ENCODE measurements around the gene WEE2.
"Not testable (repeated sequence)": the region's sequence is repeated elsewhere in the genome, so short reads cannot be mapped to it uniquely, and the experiment has no call there.

Gene WEE2

GRCh38 chr7:141715794-141716689 is 7.9 kb downstream of the WEE2 start:
- no peak for DNase-seq

DNA sequence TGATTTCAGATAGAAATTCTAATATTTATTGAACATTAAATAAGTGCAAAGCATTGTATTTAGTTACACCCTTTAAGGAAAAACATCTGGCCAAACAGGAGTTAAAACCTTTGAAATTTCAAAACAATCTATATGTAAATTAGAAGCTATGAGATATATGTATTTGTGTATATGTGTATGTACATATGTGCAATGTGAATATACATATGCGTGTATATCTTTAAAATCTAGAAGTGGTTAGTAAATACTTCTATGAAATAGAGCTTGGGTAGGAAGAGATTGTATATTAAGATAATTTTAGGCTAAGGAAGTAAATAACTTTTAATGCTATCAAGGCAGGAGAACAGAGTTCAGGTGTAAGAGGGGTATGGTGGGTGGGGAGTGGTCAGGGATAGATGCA is 9.3 kb downstream of the WEE2 start:
- no peak for DNase-seq

DNA sequence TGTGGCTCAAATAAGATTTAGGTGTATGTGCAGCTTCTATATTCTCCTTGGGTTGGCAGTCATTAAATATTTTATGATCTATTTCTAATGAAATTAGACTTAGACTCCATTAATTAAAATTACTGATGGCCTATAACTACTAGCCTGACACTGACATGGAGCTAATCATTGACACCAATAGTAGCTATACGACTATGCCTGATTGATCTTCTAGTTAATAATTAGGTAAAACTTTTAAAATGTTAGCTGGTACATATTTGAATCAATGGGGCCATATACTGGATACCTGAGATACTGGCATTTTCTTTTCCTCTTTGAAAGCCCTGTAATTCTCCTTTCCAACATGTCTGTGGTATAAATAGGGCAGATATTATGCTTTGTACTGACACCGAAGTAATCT is 14.4 kb downstream of the WEE2 start:
- DNase-seq = no peak

DNA sequence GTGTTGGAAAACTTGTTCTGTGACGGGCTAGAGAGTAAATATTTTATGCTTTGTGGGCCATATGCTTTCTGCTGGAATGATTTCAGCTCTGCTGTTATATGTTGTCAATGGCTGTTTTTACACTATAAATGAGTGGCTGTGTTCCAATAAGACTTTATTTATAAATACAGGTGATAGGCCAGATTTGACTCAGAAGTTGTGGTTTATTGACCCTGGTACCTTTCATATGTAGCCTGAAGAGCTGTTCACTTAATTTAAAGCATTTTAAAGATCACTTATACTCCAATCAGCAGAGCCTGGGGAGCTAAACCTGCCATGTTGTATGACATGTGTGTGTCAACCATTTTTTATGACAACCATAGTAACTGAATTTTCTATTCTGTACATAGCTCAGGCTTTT is 20.9 kb downstream of the WEE2 start:
- no peak for DNase-seq

DNA sequence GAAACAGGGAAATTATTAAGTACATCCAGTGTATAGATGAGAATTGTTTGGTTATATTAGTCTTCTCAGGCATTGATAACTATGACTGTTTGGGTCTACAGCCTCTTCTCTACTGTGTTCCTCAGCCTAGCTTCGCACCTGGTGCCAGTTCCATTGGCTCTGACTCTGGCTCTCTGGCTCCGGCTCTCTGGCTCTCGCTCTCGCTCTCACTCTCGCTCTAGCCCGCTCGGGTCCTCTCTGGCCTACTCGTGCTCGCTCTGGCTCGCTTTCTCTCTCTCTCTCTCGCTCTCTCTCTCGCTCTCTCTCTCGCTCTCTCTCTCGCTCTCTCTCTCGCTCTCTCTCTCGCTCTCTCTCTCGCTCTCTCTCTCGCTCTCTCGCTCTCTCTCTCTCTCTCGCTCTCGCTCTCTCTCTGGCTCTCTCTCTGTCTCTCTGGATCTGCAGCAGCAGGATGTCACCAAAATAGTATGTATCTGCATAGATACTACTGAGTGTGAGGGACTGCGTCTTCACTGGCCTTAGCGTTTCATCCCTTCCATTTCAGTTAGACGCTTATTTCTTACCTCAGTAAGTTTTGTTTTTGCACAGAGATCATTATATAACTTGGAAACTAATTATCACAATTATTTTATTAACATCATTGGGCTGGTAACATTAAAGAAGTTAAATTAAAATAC is 23.5 kb downstream of the WEE2 start:
- no peak for DNase-seq

GRCh38 chr7:141737118-141737835 is 29.1 kb downstream of the WEE2 start:
- no peak for DNase-seq

- peak; percentile 86 for DNase-seq
Measured at GRCh38 chr7:141737836-141738591, 29.9 kb downstream of the WEE2 start, which contains the start of gene SSBP1. Gene SSBP1, plus strand, starts transcription at chr7:141738358. Its CDS starts 809 bp downstream, at chr7:141739167.

DNA sequence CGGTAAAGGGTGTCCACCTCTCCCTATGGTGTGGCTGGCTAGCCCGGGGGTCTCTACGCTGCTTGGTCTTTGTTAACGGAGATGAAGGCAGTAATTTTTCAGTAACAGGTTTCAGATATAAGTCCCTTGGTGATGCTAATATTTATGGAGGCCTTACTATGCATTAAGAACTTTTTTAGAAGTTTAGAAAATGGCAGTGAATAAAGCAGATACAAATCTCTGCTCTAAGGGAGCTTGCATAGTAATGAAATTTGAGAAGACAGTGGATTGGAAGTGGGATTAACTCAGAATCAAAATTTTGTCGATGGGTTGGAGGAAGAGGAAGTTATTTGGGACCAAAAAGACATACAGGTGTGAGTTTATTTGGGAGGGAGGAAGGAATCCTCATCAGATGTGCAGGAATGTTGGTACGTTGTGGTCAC is 30.4 kb downstream of the WEE2 start:
- no peak for DNase-seq

- DNase-seq = no peak
Measured at GRCh38 chr7:141739250-141739649, 31.1 kb downstream of the WEE2 start.

- no peak for DNase-seq
Measured at GRCh38 chr7:141742229-141742628, 34.1 kb downstream of the WEE2 start.

DNA sequence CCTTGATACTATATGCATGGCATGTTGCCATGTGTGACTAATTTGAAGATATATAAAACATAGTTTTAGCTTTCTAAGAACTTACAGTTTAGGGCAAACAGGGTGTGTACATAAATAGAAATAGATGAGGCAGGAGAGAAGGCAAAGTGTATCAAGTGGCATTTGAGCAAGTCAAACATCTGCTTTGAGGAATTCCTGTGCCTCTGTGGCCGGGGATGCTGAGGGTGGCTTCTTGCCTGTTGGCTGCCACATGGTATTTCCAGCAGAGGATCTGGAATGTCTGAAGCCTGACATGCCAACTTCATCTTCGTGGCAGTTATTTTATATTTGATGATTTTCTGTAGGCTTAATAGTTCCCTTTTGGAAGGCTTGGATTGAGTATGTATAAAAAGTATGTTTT is 36.0 kb downstream of the WEE2 start:
- no peak for DNase-seq

DNA sequence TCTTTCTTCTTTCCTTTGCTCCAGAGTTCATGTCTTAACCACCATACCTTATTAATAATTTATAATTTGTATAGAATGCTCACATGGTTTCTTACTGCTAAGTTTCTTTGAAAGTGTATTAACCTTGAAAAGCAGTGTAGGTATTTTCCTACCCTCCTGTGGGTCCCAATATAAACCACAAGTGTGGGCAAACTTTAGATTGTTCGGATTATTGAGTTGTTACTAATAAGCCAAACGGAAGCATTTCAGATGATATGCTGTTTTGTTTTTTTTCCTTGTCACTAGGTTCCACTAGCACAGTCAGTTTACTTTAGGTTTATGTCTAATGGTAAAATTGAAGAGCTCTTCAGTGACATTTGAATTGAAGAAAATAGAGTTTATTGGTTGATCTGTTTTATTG is 40.2 kb downstream of the WEE2 start:
- no peak for DNase-seq

DNA sequence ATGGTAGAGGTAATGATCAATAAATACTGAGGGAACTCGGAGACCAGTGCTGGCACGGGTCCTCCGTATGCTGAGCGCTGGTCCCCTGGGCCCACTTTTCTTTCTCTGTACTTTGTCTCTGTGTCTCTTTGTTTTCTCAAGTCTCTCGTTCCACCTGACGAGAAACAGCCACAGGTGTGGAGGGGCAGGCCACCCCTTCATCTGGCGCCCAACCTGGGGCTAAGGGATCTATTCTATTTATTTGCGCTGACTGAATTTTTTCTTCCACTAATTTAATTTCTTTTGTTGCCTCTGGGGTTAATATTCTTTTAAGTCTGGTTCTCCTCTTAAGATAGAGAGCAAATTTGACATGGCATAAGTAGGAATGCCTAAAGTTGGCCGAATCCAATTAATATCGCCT is 43.8 kb downstream of the WEE2 start:
- DNase-seq = not testable (repeated sequence)

DNA sequence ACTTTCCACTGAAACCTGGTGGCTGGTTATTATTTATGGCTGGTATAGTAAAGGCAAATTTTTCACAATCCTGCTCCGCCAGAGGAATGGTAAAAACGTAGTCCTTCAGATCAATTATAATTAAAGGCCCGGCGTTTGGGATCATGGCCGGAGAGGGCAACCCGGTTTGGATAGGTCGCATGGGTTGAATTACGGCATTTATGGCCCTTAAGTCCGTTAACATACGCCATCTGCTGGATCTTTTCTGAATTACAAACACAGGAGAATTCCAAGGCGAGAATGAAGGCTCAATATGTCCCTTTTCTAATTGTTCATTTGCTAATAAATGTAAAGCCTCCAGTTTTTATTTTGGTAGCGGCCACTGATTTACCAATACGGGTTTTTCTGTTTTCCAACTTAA is 44.5 kb downstream of the WEE2 start:
- no peak for DNase-seq

DNA sequence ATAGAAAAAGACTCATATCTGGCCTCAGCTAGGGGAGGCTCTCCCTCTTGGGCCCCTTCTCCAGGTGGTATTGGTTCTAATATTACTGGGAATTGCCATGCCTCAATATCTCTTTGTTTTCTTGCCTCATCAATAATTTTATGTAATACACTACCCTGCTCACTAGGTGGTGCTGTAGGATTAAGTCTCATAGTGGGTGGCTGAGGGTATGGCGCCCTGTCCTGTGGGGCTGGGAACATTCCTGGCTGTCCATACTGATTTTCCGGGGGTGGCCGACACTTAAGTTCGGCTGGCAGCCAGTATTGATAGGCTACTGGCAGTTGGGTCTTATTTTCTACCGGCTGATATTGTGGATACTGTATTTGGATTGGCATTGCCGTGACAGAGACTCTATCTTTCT is 46.8 kb downstream of the WEE2 start:
- DNase-seq = no peak

GRCh38 chr7:141763797-141764196 is 55.6 kb downstream of the WEE2 start, which contains the start of gene TAS2R3:
Gene TAS2R3, plus strand, starts transcription at chr7:141764097. Its CDS starts 62 bp downstream, at chr7:141764159.
- DNase-seq = no peak

GRCh38 chr7:141770083-141770583 is 62.0 kb downstream of the WEE2 start:
- DNase-seq = not testable (repeated sequence)

- DNase-seq = no peak
Measured at GRCh38 chr7:141776374-141776773, 68.2 kb downstream of the WEE2 start, which contains the start of gene TAS2R4. Gene TAS2R4, plus strand, starts transcription at chr7:141776674. Its CDS starts 1,815 bp downstream, at chr7:141778489.
